ENCODE data around the gene RIPPLY3.

Gene RIPPLY3

GRCh38 chr21:37006486-37007291 is at the start of gene RIPPLY3:
RIPPLY3 (plus strand) TSS chr21:37006702; CDS start chr21:37006773, 71 bp downstream.
- DNase-seq (ENCODE audit: low read depth), result no peak

GRCh38 chr21:36959020-36959835 is 47.3 kb upstream of the RIPPLY3 start:
- no peak for DNase-seq (ENCODE audit: low read depth)

GRCh38 chr21:36960676-36961284 is 45.7 kb upstream of the RIPPLY3 start:
- no peak for DNase-seq (ENCODE audit: low read depth)

GRCh38 chr21:36962098-36962780 is 44.3 kb upstream of the RIPPLY3 start:
- no peak for DNase-seq (ENCODE audit: low read depth)

GRCh38 chr21:36964398-36964797 is 42.1 kb upstream of the RIPPLY3 start:
- DNase-seq (ENCODE audit: low read depth), result no peak

GRCh38 chr21:36964827-36965719 is 41.4 kb upstream of the RIPPLY3 start:
- DNase-seq (ENCODE audit: low read depth), result no peak

- DNase-seq (ENCODE audit: low read depth), result no peak
Observed at GRCh38 chr21:36965720-36966065, 40.8 kb upstream of the RIPPLY3 start.

- DNase-seq (ENCODE audit: low read depth), result no peak
Observed at GRCh38 chr21:36966066-36966820, 40.3 kb upstream of the RIPPLY3 start, which contains the start of gene HLCS. HLCS (minus strand) TSS chr21:36966669; CDS start chr21:36966638, 31 bp downstream.

- no peak for DNase-seq (ENCODE audit: low read depth)
Observed at GRCh38 chr21:36966821-36967768, 39.4 kb upstream of the RIPPLY3 start.

- no peak for DNase-seq (ENCODE audit: low read depth)
Observed at GRCh38 chr21:36968414-36968813, 38.1 kb upstream of the RIPPLY3 start.

GRCh38 chr21:36968976-36969375 is 37.5 kb upstream of the RIPPLY3 start:
- DNase-seq (ENCODE audit: low read depth), result no peak

GRCh38 chr21:36973986-36974850 is 32.3 kb upstream of the RIPPLY3 start:
- DNase-seq (ENCODE audit: low read depth), result no peak

- DNase-seq (ENCODE audit: low read depth), result no peak
Observed at GRCh38 chr21:36974851-36975192, 31.7 kb upstream of the RIPPLY3 start.

GRCh38 chr21:36976228-36976861 is 30.2 kb upstream of the RIPPLY3 start:
- no peak for DNase-seq (ENCODE audit: low read depth)

- DNase-seq (ENCODE audit: low read depth), result peak; percentile 40
Observed at GRCh38 chr21:36976882-36977651, 29.4 kb upstream of the RIPPLY3 start.

GRCh38 chr21:36980280-36981048 is 26.0 kb upstream of the RIPPLY3 start:
- no peak for DNase-seq (ENCODE audit: low read depth)
